NB4 (cell line): ENCODE results near the gene ANKRD13D.
"Not testable (repeated sequence)": the region's sequence is repeated elsewhere in the genome, so short reads cannot be mapped to it uniquely, and the experiment has no call there.

Experiments
- DNase-seq: peaks from one replicate; pipeline ENCODE4 v3.0.0; 2010; ENCODE audit warnings: low read depth
- H3K4me3 ChIP-seq: one replicate; pipeline ENCODE4 v1.5.1; 2011; ENCODE audit warnings: mild to moderate bottlenecking, low read depth, low read length, moderate library complexity
- MYC ChIP-seq: IDR thresholded peaks from 2 replicates; pipeline ENCODE4 v1.6.1; 2011; ENCODE audit warnings: low read depth, low read length
- POLR2A ChIP-seq: IDR thresholded peaks from 2 replicates; pipeline ENCODE4 v1.6.1; 2011; ENCODE audit warnings: mild to moderate bottlenecking; ENCODE audit not compliant: insufficient read length; ENCODE audit errors: extremely low read depth
- TF ChIP-seq, protein P1 (sequence below): IDR thresholded peaks from 2 replicates; pipeline ENCODE4 v1.6.1; 2011; ENCODE audit warnings: low read depth, low read length
- TF ChIP-seq, protein P2 (sequence below): IDR thresholded peaks from one replicate; pipeline ENCODE4 v1.5.1; 2012; ENCODE audit warnings: low read depth, low read length

ANKRD13D gene

DNA sequence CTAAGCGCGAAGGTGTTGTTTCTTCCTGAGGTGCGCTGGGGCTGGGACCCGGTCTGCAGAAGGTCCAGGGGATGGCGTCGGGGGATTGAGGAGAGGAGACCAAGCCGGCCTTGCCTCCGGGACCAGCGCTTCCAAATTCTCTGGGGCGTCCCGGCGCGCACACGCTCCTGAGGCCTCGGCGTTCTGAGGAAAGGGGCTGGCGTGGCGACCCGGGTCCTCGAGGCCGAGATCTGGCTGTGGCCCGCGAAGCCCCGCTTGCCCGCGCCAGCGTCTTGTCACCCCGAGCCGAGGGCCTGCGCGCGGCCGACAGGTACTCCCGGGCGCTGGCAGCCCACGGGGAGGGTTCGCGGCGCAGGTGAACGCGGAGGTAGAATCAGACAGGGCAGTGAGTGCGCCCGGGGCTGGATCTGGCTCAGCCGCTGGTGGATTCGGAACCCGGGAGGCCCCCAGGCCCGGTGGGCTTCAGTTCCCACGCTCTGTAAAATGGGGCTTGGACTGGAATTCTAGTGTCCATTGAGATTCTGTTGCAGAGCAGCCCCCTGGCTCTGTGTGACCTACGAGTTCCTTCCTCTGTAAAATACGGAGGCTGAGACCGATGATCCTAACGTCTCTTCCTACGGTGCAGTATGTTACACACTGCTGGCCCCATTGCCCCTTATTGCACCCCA is 28.9 kb downstream of the ANKRD13D start:
- no peak for DNase-seq
- TF ChIP-seq, protein P1, sequence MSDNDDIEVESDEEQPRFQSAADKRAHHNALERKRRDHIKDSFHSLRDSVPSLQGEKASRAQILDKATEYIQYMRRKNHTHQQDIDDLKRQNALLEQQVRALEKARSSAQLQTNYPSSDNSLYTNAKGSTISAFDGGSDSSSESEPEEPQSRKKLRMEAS, result no peak
- TF ChIP-seq MYC, result no peak
- TF ChIP-seq, protein P2, sequence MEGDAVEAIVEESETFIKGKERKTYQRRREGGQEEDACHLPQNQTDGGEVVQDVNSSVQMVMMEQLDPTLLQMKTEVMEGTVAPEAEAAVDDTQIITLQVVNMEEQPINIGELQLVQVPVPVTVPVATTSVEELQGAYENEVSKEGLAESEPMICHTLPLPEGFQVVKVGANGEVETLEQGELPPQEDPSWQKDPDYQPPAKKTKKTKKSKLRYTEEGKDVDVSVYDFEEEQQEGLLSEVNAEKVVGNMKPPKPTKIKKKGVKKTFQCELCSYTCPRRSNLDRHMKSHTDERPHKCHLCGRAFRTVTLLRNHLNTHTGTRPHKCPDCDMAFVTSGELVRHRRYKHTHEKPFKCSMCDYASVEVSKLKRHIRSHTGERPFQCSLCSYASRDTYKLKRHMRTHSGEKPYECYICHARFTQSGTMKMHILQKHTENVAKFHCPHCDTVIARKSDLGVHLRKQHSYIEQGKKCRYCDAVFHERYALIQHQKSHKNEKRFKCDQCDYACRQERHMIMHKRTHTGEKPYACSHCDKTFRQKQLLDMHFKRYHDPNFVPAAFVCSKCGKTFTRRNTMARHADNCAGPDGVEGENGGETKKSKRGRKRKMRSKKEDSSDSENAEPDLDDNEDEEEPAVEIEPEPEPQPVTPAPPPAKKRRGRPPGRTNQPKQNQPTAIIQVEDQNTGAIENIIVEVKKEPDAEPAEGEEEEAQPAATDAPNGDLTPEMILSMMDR, result no peak
- TF ChIP-seq POLR2A, result no peak
- H3K4me3 ChIP-seq, result peak overlapping the region; percentile 77

DNA sequence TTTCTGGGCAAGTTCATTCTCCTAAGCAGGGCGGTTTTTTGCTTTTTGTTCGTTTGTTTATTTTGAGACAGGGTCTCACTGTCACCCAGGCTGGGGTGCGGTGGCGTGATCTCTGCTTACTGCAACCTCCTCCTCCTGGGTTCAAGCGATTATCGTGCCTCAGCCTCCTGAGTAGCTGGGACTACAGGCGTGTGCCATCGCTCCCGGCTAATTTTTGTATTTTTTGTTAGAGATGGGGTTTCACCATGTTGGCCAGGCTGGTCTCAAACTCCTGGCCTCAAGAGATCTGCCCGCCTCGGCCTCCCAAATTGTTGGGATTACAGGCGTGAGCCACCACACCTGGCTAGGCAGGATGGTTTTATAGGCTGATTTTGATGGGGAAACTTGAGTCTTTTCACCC is 29.8 kb downstream of the ANKRD13D start:
- DNase-seq, result not testable (repeated sequence)
- H3K4me3 ChIP-seq, result peak overlapping the region; percentile 77

DNA sequence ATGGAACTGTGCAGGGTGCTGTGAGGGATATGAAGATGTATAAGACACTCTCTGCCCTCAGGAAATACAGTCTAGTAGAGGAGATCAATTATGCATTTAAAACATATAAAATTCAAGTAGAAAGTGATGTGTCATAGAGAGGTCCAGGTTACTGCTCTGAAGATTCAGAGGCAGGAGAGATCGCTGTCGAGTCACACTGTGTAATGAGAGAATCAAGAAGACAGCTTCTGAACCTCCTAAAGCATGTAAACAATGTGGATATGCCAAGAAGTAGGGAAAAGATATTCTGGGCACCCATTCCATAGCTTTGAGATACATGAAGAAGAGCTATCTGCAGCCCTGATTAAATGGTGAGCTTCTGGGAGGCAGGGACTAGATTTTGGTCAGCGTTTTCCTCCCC is 30.9 kb downstream of the ANKRD13D start:
- no peak for DNase-seq
- H3K4me3 ChIP-seq, result no peak overlapping the region
- TF ChIP-seq POLR2A (no peak), MYC (no peak)
- TF ChIP-seq, protein P1, result no peak
- TF ChIP-seq, protein P2, result no peak

DNA sequence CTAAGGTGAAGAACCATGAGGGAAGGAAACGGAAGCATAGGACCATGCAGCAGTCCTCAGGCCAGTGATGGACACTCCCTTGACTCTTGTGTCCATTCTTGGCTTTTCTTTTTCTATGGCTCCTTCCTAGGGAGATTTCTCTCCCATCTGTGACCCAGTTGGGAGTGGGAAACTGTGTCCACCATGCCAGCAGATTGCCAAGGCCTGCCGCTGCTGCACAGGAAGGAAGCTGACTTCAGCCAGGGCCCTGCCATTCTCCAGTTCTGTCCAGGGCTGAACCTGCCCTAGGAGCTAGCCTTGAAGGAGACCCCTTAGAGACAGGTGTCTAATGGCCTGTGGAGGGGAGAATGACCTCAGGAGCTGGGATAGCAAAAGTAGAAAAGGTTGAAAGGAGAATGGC is 31.6 kb downstream of the ANKRD13D start:
- no peak overlapping the region for H3K4me3 ChIP-seq
- DNase-seq, result no peak
- TF ChIP-seq MYC (no peak), POLR2A (no peak)
- TF ChIP-seq, protein P1, result no peak
- TF ChIP-seq, protein P2, result no peak

DNA sequence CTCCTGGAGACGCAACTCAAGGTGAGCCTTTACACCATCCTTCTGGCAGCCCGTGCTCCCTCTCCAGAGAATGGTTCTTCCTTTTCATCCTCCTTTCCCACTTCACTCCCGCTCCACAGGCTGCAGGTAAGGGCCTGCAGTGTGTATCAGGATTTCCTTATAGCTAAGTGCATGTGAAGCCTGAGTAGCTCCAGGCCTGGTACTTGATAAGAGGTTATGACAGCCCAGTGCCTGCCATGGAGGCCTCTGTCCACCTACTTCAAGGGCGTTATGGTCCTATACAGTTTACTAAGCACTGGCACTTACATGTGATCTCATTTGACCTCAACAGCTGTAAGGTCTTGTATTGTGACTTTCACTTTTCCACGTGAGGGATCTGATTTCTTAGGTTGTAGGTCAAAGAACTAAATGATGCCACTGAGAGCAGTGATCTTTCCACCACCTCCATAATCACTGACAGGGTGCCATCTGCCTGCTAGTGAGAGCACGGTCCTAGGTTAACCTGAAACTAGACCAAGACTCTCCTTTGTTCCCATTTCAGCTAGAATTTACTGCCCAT is 32.3 kb downstream of the ANKRD13D start:
- no peak overlapping the region for H3K4me3 ChIP-seq
- no peak for TF ChIP-seq POLR2A
- TF ChIP-seq, protein P1, result no peak
- TF ChIP-seq MYC, result no peak
- TF ChIP-seq, protein P2, result no peak
- no peak for DNase-seq

DNA sequence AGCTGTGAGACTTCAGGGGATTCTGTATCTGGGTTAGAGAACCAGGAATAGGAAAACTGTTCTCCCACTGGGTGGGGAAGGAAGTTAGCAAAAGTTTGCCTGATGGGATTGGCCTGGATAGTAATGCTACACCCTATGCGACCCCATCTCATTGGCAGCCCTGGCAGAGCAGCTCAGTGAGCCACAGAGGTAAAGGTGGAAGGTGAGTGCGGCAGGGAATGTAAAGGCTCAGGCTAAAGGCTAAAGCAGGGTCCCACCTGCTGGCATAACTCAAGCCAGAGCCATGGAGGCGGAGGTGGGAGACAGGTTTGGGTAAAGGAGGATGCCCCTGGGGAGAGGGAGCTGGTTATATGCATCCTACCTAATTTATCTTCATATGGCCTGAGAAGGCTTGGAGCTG is 32.9 kb downstream of the ANKRD13D start:
- DNase-seq, result no peak
- H3K4me3 ChIP-seq, result no peak overlapping the region
- no peak for TF ChIP-seq MYC
- no peak for TF ChIP-seq POLR2A

DNA sequence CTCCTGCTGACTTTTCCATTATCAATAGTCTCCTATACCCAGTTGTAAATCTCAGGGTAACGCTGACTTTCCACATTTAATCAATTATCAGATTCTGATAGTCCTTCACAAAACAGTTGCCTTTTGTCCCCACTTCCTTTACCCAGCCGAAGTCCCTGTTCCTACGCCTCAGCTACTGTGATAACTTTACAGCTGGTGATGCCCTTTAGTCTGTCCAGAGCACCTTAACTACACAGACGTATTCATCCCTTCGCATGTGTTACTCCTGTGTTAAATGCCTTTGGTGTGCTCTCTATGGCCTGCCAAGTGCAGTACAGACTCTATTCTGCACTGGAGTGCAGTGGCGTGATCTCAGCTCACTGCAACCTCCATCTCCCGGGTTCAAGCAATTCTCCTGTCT is 34.4 kb downstream of the ANKRD13D start:
- TF ChIP-seq, protein P2, result no peak
- TF ChIP-seq POLR2A (no peak), MYC (no peak)
- TF ChIP-seq, protein P1, result no peak
- H3K4me3 ChIP-seq, result no peak overlapping the region
- DNase-seq, result no peak
